ENCODE results near the gene BRD4. TPM values are rescaled to one million over a fixed set of nuclear protein-coding genes. Genes with fewer than 3 reads are reported as not detected.

Gene BRD4
- total and polyA plus RNA-seq, 2 donors (not counting 3 experiments of a cell fraction or from before 2014, with no cell fraction given) = 14.9 to 125 TPM

DNA sequence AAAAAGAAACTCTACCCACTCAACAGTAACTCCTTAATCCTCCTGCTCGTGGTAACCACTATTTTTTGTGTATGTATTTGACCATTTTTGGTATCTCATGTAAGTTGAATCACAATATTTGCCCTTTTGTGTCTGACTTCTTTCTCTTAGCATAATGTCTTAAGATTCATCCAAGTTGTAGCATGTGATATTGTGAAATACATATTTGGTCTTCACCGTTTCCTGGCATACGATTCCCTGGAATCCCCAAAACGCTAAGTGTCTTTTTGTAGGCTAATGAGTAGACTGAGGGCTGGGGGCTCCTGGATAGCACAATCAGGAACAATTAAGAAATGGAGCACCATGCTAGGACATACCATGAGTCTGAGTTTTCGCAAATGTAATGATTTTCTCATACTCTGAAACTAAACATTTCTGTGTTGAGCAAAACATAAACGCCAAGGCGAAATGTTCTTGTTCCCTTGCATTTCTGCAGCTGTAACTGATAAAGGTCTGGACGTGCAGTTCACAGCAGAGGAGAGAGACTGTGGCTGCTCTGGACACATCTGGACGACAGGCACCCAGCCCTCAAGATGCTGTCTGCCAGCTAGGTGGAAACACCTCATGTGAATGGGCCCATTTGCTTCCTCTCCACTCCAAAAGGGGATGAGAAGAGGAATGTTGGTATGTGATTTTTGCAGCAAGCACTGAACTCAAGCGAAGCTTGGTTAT, 38.4 kb downstream of the BRD4 start:
- dilution Hi-C loops (cut with MboI; ENCODE audit: extremely low pct_ligation_motif_present, low sequenced_read_pairs) = no loop called here
- Histone ChIP-seq H3K9ac (replicated peaks; ENCODE audit: extremely low read depth, insufficient read depth, low read length) (no peak overlapping the region), H3K4me1 (ENCODE audit: control insufficient read depth, extremely low read depth, insufficient read depth, low read length) (peaks cover 11% of the 10 kb centered on the region), H3K4me3 (replicated peaks in 1 of 3; ENCODE audit: insufficient read depth in 1 of 3, low read depth in 1 of 3, low read length in 3 of 3) (no peak overlapping the region), H4K20me1 (replicated peaks; ENCODE audit: control insufficient read depth, extremely low read depth, insufficient read depth, low read length) (peaks cover 18% of the 10 kb centered on the region), H3K9me1 (replicated peaks; ENCODE audit: control insufficient read depth, extremely low read depth, insufficient read depth, low read length) (no peaks in the 10 kb centered on the region), H3K27me3 (ENCODE audit: control insufficient read depth in 2 of 2, insufficient read depth in 2 of 2, low read length in 2 of 2) (no peaks in the 10 kb centered on the region), H3K9me3 (replicated peaks; ENCODE audit: control insufficient read depth, insufficient read depth, low read length) (no peaks in the 10 kb centered on the region), H3K4me2 (ENCODE audit: insufficient read depth, low read length) (no peak overlapping the region), H3K36me3 (ENCODE audit: control insufficient read depth in 2 of 2, extremely low read depth in 1 of 2, insufficient read depth in 2 of 2, low read length in 2 of 2) (no peaks in the 10 kb centered on the region), H3K79me2 (ENCODE audit: control insufficient read depth, insufficient read depth, low read length) (peaks cover 97% of the 10 kb centered on the region), H3K27ac (ENCODE audit: insufficient read depth, low read depth, low read length) (no peak overlapping the region), H2AFZ (ENCODE audit: low read depth, low read length) (no peak overlapping the region)
- FAIRE-seq (no peak), DNase-seq (ENCODE audit: low read depth, low spot score) (no peak)
- TF ChIP-seq FOS (IDR thresholded peaks at IDR 0.05; ENCODE audit: borderline replicate concordance, insufficient read depth, low read length) (no peak), POLR2A (IDR thresholded peaks at IDR 0.05; ENCODE audit: low read depth, low read length) (no peak), JUN (IDR thresholded peaks at IDR 0.05; ENCODE audit: borderline replicate concordance, insufficient read depth, insufficient read length, low read depth) (no peak), POLR2AphosphoS5 (IDR thresholded peaks at IDR 0.05; ENCODE audit: insufficient read depth, low read depth, low read length) (no peak), GATA2 (IDR thresholded peaks at IDR 0.05; ENCODE audit: insufficient read depth, insufficient read length, low read depth, low read length) (no peak)
- TF ChIP-seq, protein P1, sequence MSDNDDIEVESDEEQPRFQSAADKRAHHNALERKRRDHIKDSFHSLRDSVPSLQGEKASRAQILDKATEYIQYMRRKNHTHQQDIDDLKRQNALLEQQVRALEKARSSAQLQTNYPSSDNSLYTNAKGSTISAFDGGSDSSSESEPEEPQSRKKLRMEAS (IDR thresholded peaks at IDR 0.05; ENCODE audit: insufficient read depth, insufficient read length) = no peak
- TF ChIP-seq, protein P2, sequence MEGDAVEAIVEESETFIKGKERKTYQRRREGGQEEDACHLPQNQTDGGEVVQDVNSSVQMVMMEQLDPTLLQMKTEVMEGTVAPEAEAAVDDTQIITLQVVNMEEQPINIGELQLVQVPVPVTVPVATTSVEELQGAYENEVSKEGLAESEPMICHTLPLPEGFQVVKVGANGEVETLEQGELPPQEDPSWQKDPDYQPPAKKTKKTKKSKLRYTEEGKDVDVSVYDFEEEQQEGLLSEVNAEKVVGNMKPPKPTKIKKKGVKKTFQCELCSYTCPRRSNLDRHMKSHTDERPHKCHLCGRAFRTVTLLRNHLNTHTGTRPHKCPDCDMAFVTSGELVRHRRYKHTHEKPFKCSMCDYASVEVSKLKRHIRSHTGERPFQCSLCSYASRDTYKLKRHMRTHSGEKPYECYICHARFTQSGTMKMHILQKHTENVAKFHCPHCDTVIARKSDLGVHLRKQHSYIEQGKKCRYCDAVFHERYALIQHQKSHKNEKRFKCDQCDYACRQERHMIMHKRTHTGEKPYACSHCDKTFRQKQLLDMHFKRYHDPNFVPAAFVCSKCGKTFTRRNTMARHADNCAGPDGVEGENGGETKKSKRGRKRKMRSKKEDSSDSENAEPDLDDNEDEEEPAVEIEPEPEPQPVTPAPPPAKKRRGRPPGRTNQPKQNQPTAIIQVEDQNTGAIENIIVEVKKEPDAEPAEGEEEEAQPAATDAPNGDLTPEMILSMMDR (IDR thresholded peaks at IDR 0.05; ENCODE audit: extremely low read depth in 1 of 2, insufficient read depth in 1 of 2, low read depth in 1 of 2, low read length in 2 of 2) = no peak
- ChIA-PET CTCF (interaction anchor here (1.3 kb wide), 1 partner anchor 8 kb away, joined by 3 read pairs; no protein-coding TSS in a partner anchor), POLR2A (no interaction called here)
- intact Hi-C loops (cut with micrococcal nuclease) = loop anchor here (5.0 kb wide), 1 partner anchor 33 kb away; no protein-coding TSS in a partner anchor
- BruUV-seq (replicated peaks) = no TSS peak
